GM13976 (cell line): Measurements from ENCODE around the gene KIF16B.
"Not testable (repeated sequence)": the region's sequence is repeated elsewhere in the genome, so short reads cannot be mapped to it uniquely, and the experiment has no call there.

ENCODE experiments used
- DNase-seq: peaks from one replicate; pipeline ENCODE4 v3.0.0; 2012; ENCODE audit warnings: low spot score
- CTCF ChIP-seq: IDR thresholded peaks from 2 replicates; pipeline ENCODE4 v1.5.1; 2012; ENCODE audit warnings: borderline replicate concordance, mild to moderate bottlenecking; ENCODE audit not compliant: insufficient read depth; ENCODE audit errors: extremely low read depth, missing control alignments, control extremely low read depth
- in situ Hi-C: fragments of 300-500 bp; cut with MboI; formaldehyde crosslinking; loops from one replicate; pipeline ENCODE4 v1.12.0; 2022; ENCODE audit warnings: low sequenced_read_pairs, mixed read lengths, inconsistent platforms; ENCODE audit not compliant: unreplicated experiment

Gene KIF16B

GRCh38 chr20:16262594-16262993 lies 310.7 kb downstream of the KIF16B start:
- no peak for TF ChIP-seq CTCF
- DNase-seq = no peak
- in situ Hi-C loops = no loop called here

DNA sequence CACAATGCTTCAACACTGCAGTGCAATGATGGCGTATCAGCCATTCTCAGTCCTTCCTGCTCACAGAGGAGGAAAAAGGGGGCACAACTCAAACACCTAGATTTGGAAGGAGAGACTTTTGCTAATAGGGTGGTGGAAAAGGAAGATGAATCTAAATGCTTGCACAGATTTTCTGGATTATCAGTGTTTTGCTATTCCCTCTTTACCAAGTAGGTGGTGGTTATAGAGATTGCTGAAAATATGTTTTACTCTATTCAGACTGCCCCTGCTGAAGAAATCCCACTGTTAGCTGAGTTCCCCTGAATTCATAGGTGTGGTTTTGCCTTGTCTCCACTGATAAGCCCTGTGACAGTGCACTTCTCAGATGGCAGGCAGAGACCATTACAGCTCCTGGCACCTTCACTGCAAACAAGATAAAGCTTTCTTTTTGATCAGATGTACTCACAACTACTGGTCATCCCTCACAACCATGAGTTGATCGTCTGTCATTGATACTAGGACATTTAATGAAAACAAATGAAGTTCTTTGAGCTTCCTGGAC lies 311.4 kb downstream of the KIF16B start:
- TF ChIP-seq CTCF = no peak
- no peak for DNase-seq
- in situ Hi-C loops = no loop called here

DNA sequence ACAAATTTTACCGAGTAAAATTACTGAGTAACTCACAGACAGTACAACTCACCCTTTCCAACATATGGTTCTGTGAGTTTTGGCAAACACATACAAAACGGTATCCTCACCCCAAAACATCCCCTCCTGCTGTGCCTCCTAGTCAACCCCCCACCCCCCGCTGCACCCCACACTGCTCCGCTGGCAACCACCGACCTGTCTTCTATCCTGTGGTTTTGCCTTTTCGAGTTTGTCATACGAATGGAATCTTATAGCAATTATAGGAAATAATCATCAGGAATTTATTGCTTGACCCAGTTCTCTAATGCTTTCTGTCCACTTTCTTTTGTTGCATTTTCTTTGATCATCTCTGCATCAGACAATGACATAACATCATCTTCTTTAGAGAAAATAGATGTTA lies 312.3 kb downstream of the KIF16B start:
- DNase-seq = no peak
- TF ChIP-seq CTCF = no peak
- in situ Hi-C loops = no loop called here

- in situ Hi-C loops, DNase-seq: not testable (repeated sequence)
Observed at GRCh38 chr20:16260133-16260532, 313.1 kb downstream of the KIF16B start.

DNA sequence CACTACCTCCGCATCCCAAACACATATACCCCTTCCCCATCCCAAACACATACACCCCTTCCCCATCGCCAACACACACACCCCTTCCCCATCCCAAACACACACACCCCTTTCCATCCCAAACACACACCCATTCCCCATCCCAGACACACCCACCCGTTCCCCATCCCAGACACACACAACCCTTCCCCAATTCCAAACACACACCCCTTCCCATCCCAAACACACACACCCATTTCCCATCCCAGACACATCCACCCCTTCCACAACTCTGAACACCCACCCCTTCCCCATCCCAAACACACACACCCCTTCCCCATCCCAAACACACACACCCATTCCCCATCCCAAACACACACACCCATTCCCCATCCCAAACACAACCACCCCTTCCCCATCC lies 314.5 kb downstream of the KIF16B start:
- no peak for DNase-seq
- in situ Hi-C loops = no loop called here
- no peak for TF ChIP-seq CTCF

- DNase-seq = no peak
- in situ Hi-C loops = no loop called here
- no peak for TF ChIP-seq CTCF
Observed at GRCh38 chr20:16257813-16258430, 315.3 kb downstream of the KIF16B start.

DNA sequence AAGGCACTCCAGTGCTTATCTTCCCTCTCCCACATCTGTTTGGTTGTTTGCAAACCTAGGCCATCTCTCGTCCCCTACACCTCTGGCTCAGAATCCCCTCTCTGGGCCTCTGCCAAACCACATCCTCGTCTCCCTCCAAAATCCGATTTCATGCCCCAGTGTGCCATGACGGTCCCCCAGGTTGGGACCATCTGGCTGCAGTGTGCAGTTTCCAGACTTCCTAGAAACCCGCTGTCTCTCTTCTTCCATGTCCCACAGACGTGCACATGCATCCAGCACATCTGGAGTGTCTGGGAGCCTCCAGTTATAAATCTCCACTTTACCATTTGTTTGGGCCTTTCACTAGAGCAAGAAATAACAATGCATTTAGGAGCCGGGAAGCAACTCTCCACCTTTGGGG lies 316.2 kb downstream of the KIF16B start:
- no peak for TF ChIP-seq CTCF
- DNase-seq = no peak
- in situ Hi-C loops = no loop called here
